HG02623 (cell line): Measurements from ENCODE around the gene SEBOX.

Source experiments
- ATAC-seq: cut with Tn5 transposase; IDR thresholded peaks from one replicate; pipeline ENCODE4 v1.9.1; 2021; ENCODE audit warnings: moderate library complexity; ENCODE audit not compliant: unreplicated experiment

SEBOX gene

DNA sequence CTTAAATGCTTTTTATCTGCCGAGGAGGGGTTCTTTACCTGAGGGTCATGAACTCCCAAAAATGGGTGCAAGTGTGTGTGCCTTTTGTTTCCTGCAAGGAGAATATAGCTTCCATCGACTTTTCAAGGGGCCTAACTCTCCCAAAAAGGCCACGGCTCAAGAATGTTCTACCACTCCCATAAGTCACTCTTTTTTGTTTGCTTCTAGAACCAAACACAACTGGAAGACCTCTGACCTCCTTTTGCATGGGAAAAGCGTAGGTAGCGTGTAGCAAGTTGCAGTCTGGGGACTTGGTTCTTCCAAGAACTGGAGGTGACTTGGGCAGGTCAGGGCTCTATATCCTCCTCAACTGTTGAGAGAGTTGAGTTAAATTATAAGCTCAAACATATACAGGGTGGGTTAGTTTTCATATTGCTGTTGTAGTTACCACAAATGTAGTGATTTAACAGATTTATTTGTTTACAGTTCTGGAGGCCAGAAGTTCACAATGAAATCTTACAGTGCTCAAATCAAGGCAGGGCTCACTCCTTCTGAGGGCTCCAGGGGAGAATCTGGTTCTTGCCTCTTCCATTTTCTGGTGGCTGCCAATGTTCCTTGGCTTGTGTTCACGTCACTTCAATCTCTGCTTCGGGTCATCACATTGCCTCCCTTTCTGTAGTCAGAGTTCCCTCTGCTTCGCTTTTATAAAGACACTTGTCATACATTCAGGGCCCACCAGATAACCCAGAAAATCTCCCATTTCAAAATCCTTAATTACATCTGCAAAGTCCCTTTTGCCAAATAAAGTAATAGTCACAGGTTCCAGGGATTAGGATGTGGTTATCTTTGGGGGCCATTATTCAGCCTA lies 44.6 kb downstream of the SEBOX start:
- ATAC-seq = no peak

DNA sequence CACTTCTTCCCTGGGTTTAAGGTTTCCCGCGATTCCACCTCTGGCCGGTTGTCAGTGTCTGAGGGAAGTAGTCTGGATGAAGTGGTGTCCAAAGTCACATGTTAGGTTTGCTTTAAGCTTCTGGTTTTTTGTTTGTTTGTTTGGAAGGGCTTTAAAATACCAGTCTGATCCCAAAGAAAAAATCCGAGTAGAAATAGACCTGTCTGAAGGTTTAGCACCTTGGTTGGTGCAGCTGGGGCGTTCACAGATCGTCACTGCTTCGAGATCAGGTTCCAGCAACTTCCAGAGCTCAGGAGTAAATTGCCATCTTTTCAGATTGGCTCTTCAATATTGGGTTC lies 45.4 kb downstream of the SEBOX start:
- ATAC-seq = no peak

DNA sequence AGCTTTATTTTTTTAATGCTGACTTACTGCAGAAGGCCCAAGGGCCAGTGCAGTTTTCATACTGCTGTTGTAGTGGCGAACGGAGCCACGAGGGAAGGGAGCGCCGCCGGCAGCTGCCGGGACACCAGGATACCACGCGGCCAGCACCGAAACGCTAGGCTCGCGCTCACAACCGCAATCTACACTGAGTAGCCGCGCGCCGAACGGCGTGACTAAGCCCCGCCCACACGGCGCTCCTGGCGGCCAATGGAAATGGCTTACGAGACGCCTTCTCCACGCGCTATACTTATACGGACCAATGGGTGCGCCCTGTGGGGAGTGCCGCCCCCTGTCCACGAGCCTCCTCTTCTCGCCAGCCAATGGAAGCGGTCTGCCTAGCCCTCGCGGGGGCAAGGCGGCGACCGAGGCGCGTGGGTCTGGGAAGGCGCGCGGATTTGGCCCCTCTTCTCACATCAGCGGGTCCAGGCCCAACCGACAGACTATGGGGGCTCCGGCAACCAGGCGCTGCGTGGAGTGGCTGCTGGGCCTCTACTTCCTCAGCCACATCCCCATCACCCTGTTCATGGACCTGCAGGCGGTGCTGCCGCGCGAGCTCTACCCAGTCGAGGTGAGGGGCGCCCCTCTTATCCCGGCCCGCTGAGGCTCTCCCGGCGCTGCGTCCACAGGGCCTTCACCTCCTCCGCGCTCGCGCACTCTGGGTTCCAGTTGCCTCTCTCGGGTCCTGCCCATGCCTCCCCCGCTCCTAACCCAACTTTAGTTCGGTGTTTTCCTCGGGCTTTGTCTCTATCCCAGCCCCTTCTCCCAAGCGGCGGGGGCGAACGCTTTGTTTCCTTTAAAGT lies 46.0 kb downstream of the SEBOX start, which contains the start of gene TMEM97:
Gene TMEM97 (plus strand): TSS at position 442 of the 839 bp plus-strand sequence. CDS start 40 bp downstream, at position 482.
- ATAC-seq = peak; percentile 95

DNA sequence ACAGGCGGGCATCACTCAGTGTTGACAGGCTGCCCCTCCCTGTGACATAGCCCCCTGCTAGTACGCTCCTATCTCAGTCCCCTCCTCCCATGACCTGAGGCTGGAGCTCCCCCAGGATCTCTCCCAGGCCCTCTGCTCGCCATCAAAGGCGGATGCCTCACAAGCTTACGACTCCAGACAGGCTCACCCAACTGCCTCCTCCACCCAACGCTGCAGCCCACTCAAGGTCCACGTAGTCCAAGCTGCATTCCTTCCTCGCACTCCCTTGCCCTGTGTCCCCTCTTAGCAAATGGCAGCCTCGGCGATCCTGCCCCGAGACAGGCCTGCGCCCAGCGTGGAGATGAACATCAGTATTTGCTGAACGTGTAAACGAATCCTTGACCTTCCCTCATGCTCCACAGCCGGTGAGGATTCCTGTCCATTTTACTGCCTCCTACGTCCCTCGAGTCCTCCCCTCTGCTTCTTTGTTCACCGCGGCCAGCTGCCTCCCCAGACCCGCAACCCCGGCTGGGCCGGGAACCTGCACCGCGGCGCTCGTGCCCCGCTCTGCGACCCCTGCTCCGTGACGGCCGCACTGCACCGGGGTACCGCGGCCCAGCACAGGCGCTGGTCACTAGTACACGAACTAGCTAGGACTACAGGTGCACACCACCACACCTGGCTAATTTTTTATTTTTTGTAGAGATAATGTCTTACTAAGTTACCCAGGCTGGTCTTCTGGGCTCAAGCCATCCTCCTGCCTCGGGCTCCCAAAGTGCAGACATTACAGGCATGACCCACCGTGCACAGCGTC lies 46.8 kb downstream of the SEBOX start:
- ATAC-seq = no peak

DNA sequence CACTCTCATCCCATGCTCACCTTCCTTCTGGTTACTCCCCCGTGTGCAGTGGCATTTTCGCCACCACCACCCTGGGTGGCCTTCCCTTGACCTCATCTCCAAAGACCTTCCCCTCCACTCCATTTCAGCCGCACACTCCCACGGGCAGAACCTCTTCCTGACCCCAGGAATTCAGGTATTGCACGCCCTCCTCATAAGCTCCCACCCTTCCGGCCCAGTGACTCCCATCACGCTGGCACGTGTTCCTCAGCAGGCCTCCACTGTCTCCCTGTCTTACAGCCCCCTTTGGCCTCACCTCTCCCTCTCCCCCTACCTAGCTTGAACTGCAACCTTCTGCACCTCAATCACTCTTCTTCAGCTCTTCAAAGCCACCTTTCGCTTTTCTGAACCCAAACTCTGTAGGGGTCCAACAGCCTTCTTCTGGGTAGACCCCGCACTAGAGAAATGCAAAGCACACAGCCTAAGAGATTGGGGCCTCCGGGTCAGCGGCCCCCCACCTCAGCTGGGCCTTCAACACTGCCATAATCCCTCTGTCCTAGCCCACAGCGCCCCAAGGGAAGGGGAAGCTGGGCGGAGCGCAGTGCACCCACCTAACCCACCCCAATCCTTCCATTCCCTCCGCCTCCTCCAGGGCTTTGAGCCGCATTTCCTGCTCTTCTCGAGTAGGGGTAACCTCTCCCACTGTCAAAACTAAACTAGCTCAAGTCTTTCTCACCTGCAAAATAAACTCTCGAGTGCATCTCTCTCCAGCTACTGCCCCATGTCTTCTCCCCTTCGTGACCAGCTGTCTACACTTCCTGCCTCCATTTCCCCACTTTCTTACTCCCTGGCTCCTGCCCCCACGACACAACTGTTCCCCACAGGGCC lies 47.7 kb downstream of the SEBOX start:
- ATAC-seq = no peak

DNA sequence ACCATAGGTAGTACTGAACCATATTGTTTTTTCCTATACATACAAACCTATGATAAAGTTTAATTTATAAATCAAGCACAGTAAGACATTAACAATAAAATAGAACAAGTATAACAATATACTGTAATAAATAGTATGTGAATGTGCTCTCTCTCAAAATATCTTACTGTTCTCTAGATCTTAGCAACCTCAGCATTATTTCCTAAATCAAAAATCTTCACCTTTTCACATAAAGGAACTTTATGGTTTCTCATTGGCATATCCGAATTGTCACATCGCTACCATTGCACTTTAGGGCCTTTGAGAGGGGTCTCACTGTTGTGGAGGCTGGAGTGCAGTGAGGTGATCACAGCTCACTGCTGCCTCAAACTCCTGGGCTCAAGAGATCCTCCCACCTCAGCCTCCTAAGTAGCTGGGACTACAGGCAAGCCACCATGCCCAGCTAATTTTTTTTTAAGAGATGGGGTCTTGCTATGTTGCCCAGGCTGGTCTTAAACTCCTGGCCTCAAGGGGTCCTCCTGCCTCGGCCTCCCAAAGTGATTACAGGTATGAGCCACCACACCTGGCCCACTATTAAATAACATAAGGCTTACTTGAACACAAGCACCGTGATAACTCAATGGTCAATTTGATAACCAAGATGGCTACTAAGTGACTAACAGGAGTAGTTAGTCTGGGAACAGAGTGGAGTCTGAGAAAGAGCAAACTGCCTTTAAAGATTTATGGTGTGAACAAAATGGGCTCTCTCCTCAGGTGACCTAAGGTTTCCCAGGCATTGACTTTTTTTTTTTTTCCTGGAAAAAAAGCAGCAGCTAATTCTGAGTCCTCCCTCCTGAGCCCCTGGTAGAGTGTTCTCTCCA lies 48.9 kb downstream of the SEBOX start:
- ATAC-seq = no peak

DNA sequence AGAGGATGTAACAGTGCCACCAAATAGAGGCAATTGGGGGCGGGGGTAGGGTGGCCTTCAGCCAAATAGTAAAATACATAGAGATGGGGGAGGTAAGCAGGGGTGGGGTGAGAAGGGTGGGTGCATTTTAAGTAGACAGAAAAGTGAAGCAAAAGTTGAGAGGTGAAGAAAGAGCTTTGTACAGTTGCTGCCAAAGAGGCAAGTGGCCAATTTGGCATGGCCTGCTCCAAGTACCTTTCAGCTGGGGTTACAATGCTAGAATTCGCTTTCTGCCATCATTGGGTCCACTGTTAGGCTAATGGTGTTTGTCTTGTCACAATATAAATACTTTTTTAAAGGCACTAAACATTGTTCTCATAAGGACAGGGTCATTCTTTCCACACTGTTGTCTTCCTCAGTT lies 51.2 kb downstream of the SEBOX start:
- no peak for ATAC-seq
